Spinal cord (tissue), 10 donors: ENCODE measurements around the gene RNF145. TPM values are rescaled to one million over a fixed set of nuclear protein-coding genes. Genes with fewer than 3 reads are reported as not detected.

Experiments
- DNase-seq, 6 donors: peaks; one replicate each; pipeline versions ENCODE4 v3.0.0 to v3.0.0-alpha.2; 2013 to 2015; ENCODE audit warnings: low spot score in 6 of 6, low read depth in 4 of 6
- H3K27ac ChIP-seq: one replicate; pipeline ENCODE4 v1.5.1; 2013; ENCODE audit warnings: low read depth, low read length, control low read depth
- H3K27me3 ChIP-seq: one replicate; pipeline ENCODE4 v1.6.1; 2013; ENCODE audit warnings: low read length; ENCODE audit not compliant: control insufficient read depth, insufficient read depth
- H3K36me3 ChIP-seq: one replicate; pipeline ENCODE4 v1.6.1; 2013; ENCODE audit warnings: low read length; ENCODE audit not compliant: control insufficient read depth, insufficient read depth
- H3K4me1 ChIP-seq: one replicate; pipeline ENCODE4 v1.6.1; 2013; ENCODE audit warnings: low read length; ENCODE audit not compliant: control insufficient read depth, insufficient read depth
- H3K4me3 ChIP-seq: one replicate; pipeline ENCODE4 v1.5.1; 2013; ENCODE audit warnings: low read depth, low read length, control low read depth
- H3K9me3 ChIP-seq: one replicate; pipeline ENCODE4 v1.6.1; 2013; ENCODE audit warnings: low read length; ENCODE audit not compliant: control insufficient read depth, insufficient read depth
- WGBS: methylation state at CpG from one replicate; pipeline ENCODE4 v1.1.5; 2013; ENCODE audit warnings: missing lambda C conversion rate; ENCODE audit not compliant: insufficient coverage; 5-methylcytosine and 5-hydroxymethylcytosine counted together
- polyA plus RNA-seq, 2 donors: library from polyadenylated mRNA; unstranded; fragments of 120-200 nt; gene quantifications; one replicate each; pipeline ENCODE4 v1.2.1, GENCODE V29; 2013; ENCODE audit not compliant: insufficient read length in 2 of 2
- total RNA-seq, 2 donors: library from RNA; depleted of rRNA in 1 of 2; stranded (reverse); fragments of 120-200 nt in 1 of 2; fragments of >200 nt in 1 of 2; gene quantifications; one replicate each; pipeline versions ENCODE4 v1.2.3 to v1.2.4, GENCODE V29; 2013 to 2014
- donor health status: healthy.

RNF145 gene
- total and polyA plus RNA-seq, 4 donors, result 52.2 to 105 (median 85.6) TPM

GRCh38 chr5:159224471-159224870 is 15.1 kb upstream of the RNF145 start:
- H3K27ac ChIP-seq, result no peak overlapping the region
- H3K27me3 ChIP-seq, result no peaks in the 10 kb centered on the region
- H3K9me3 ChIP-seq, result no peaks in the 10 kb centered on the region
- 86% methylated on average over 1 of the region's 2 CpGs for WGBS
- no peaks in the 10 kb centered on the region for H3K4me1 ChIP-seq
- DNase-seq, result no peak
- H3K4me3 ChIP-seq, result no peak overlapping the region
- no peaks in the 10 kb centered on the region for H3K36me3 ChIP-seq

- no peaks in the 10 kb centered on the region for H3K4me1 ChIP-seq
- H3K9me3 ChIP-seq, result no peaks in the 10 kb centered on the region
- H3K4me3 ChIP-seq, result no peak overlapping the region
- no peak for DNase-seq
- no peaks in the 10 kb centered on the region for H3K36me3 ChIP-seq
- WGBS, result 80% methylated on average over 1 of the region's 3 CpGs
- no peak overlapping the region for H3K27ac ChIP-seq
- H3K27me3 ChIP-seq, result no peaks in the 10 kb centered on the region
Measured at GRCh38 chr5:159223469-159223868, 14.1 kb upstream of the RNF145 start.

- Histone ChIP-seq H3K4me1 (no peaks in the 10 kb centered on the region), H3K4me3 (no peak overlapping the region), H3K9me3 (no peaks in the 10 kb centered on the region), H3K27me3 (no peaks in the 10 kb centered on the region), H3K36me3 (no peaks in the 10 kb centered on the region), H3K27ac (no peak overlapping the region)
- WGBS, result no CpG with 5 or more reads among the region's 5 CpGs
- no peak for DNase-seq
Measured at GRCh38 chr5:159220206-159220605, 10.9 kb upstream of the RNF145 start.

DNA sequence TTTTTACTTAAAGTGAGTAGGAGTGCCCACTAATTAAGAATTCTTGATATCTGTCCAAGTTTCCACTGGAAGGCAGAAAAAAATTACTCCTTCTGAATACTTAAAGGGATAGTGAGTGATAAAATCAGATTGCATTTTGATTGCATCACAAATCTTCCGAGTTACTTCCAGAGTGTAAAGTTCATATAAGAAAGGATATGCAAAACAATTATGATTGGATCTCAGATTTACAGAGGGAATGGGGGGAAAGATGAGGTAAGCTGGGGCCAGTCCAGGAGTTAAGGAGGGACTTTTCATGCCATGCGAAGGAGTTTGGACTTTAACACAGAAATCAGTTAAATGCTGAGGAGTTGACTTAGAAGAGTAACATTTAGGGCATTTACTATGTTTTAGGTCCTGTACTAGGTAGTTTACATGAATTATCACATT is 9.3 kb upstream of the RNF145 start:
- no peak overlapping the region for H3K27ac ChIP-seq
- no peaks in the 10 kb centered on the region for H3K27me3 ChIP-seq
- WGBS, result 80% methylated on average over 2 of the region's 2 CpGs
- H3K4me3 ChIP-seq, result no peak overlapping the region
- DNase-seq, result no peak
- no peaks in the 10 kb centered on the region for H3K9me3 ChIP-seq
- H3K36me3 ChIP-seq, result no peaks in the 10 kb centered on the region
- no peaks in the 10 kb centered on the region for H3K4me1 ChIP-seq

DNA sequence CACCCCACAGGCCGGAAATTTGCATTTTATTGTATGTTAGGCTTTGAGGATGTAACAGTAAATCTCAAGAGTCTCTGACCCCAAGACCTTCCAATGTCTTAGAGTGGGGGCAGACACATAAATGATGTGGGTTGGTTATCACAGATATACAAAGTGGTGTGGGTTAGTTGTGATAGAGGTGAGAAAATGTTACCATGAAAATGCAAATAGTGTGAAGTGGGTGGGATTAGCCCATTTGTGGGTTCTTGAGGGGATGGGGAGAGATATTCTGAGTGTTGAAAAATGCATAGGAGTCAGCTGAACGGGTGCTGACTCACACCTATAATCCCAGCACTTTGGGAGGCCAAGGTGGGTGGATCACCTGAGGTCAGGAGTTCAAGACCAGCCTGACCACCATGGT is 7.9 kb upstream of the RNF145 start:
- no peaks in the 10 kb centered on the region for H3K4me1 ChIP-seq
- H3K36me3 ChIP-seq, result no peaks in the 10 kb centered on the region
- no peaks in the 10 kb centered on the region for H3K9me3 ChIP-seq
- no peak overlapping the region for H3K27ac ChIP-seq
- DNase-seq, result no peak
- H3K4me3 ChIP-seq, result no peak overlapping the region
- WGBS, result 60% methylated on average over 1 of the region's 2 CpGs
- no peaks in the 10 kb centered on the region for H3K27me3 ChIP-seq

DNA sequence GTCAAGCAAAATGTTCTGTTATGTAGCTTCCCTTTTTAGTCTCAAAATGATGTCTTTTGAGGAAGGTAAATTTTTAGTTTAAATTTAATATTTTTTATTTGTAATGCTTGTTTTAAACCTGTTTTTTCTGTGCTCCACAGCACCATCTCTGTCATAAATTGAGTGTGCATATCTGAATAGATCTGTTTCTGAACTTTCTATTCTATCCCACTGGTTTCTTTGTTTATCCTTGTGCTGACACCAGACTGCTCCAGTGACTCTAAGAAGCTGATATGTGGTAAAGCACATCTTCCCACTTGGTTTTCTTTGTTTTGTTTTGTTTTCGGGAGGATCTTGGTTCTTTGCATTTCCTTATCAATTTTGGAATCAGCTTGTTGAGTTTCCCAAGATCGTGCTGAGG is 7.1 kb upstream of the RNF145 start:
- Histone ChIP-seq H3K9me3 (no peaks in the 10 kb centered on the region), H3K27me3 (no peaks in the 10 kb centered on the region), H3K27ac (no peak overlapping the region), H3K36me3 (no peaks in the 10 kb centered on the region), H3K4me1 (no peaks in the 10 kb centered on the region), H3K4me3 (no peak overlapping the region)
- DNase-seq, result no peak
- 100% methylated on average over 1 of the region's 2 CpGs for WGBS

DNA sequence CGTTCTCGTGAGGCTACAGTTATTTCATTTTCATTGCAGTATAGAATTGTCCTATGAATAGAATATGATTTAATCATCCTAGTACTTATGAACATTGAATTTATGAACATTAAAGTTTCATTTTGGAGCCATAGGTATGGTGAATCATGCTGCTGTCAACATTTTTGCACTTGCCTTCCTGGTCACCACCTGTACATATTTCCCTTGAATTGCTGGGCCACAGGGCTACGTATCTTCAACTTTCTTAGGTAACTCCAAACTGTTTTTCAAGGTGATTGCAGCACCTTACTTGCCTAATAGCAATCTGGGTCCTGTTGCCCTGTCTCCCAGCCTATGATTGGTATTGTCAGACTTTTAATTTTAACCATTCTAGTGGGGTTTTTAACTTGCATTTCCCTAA is 6.5 kb upstream of the RNF145 start:
- H3K27ac ChIP-seq, result no peak overlapping the region
- H3K9me3 ChIP-seq, result no peaks in the 10 kb centered on the region
- no CpG with 5 or more reads among the region's 3 CpGs for WGBS
- no peak for DNase-seq
- no peak overlapping the region for H3K4me3 ChIP-seq
- H3K4me1 ChIP-seq, result no peaks in the 10 kb centered on the region
- H3K27me3 ChIP-seq, result no peaks in the 10 kb centered on the region
- H3K36me3 ChIP-seq, result no peaks in the 10 kb centered on the region

DNA sequence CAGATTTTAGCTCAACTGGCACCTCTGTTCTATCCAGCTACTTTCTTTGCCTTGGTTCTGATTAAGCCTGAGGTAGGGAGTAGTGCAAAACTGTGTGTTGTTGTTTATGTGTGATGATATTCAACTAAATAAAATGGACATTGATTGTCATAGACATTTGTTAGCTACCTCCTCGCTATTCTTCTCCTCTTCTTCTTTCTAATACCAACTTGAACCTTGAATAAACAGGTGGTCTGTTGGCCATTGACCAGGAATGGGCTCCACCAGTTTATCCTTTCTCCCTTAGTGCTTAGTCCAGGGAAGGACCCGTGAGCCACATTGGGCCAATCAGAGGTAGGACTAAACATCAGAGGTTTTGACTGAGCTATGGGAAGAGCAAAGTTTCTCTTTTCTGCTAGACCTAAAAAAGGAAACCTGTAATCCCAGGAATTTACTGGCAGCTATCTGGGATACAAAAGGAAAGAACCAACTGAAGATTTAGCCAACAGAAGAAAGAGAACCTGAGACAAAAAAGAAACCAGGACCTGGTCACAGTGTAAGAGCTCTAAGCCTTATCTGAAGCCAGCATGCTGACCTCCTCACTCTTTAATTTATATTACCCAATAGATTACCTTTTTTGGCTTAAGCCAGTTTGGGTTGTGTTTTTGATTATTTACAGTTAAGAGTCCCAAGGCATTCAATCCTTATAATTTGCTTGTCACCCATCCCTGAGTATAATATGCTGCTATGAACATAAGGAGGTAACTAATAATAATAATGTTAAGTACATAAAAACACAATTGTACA is 5.3 kb upstream of the RNF145 start:
- peaks cover 3% of the 10 kb centered on the region for H3K4me1 ChIP-seq
- no peak overlapping the region for H3K4me3 ChIP-seq
- no peaks in the 10 kb centered on the region for H3K36me3 ChIP-seq
- H3K27ac ChIP-seq, result no peak overlapping the region
- no CpG with 5 or more reads among the region's 2 CpGs for WGBS
- H3K27me3 ChIP-seq, result no peaks in the 10 kb centered on the region
- no peaks in the 10 kb centered on the region for H3K9me3 ChIP-seq
- no peak for DNase-seq

GRCh38 chr5:159212657-159213462 is 3.5 kb upstream of the RNF145 start:
- Histone ChIP-seq H3K4me3 (no peak overlapping the region), H3K9me3 (no peaks in the 10 kb centered on the region), H3K27me3 (no peaks in the 10 kb centered on the region), H3K4me1 (peaks cover 7% of the 10 kb centered on the region), H3K27ac (no peak overlapping the region), H3K36me3 (no peaks in the 10 kb centered on the region)
- no CpG with 5 or more reads among the region's 7 CpGs for WGBS
- DNase-seq, result no peak
